ENCODE data around the gene LSR.

- TF ChIP-seq CTCF (IDR thresholded peaks at IDR 0.05; ENCODE audit: insufficient read depth, low read depth, low read length): no peak
- TF ChIP-seq EZH2 (IDR thresholded peaks at IDR 0.05; ENCODE audit: insufficient read depth, low read length): no peak
Observed at GRCh38 chr19:35268536-35269437, 20.0 kb downstream of the LSR start, which contains the start of gene USF2.
